Nephron (organoid): ENCODE data around the gene CLNS1A.
"Not testable (repeated sequence)": the region's sequence is repeated elsewhere in the genome, so short reads cannot be mapped to it uniquely, and the experiment has no call there.

Experiments used
- H3K27ac Mint-ChIP-seq, 3 experiments: 2 replicates each; pipeline ENCODE4 v1.8.0; 2020; ENCODE audit warnings: mixed read lengths in 3 of 3, mild to moderate bottlenecking in 2 of 3, moderate library complexity in 1 of 3
- H3K27me3 Mint-ChIP-seq: 2 replicates; pipeline ENCODE4 v1.8.0; 2021; ENCODE audit warnings: low read depth, mild to moderate bottlenecking, moderate library complexity, mixed read lengths
- H3K36me3 Mint-ChIP-seq: 2 replicates; pipeline ENCODE4 v1.8.0; 2020; ENCODE audit warnings: low read depth, mixed read lengths
- H3K4me1 Mint-ChIP-seq: 2 replicates; pipeline ENCODE4 v1.8.0; 2020; ENCODE audit warnings: mixed read lengths
- H3K4me3 Mint-ChIP-seq, 3 experiments: 2 replicates each; pipeline ENCODE4 v1.8.0; 2020; ENCODE audit warnings: mild to moderate bottlenecking in 3 of 3, mixed read lengths in 3 of 3, moderate library complexity in 2 of 3
- H3K9me3 Mint-ChIP-seq: 2 replicates; pipeline ENCODE4 v1.8.0; 2020; ENCODE audit warnings: mixed read lengths
- TF ChIP-seq, protein P1 (sequence below), 3 experiments: fragments of 200-600 bp; sonication (generic); IDR thresholded peaks; one replicate each; pipeline ENCODE4 v1.5.0; 2021; ENCODE audit warnings: antibody characterized with exemption in 3 of 3; ENCODE audit not compliant: unreplicated experiment in 3 of 3

The CLNS1A gene

DNA sequence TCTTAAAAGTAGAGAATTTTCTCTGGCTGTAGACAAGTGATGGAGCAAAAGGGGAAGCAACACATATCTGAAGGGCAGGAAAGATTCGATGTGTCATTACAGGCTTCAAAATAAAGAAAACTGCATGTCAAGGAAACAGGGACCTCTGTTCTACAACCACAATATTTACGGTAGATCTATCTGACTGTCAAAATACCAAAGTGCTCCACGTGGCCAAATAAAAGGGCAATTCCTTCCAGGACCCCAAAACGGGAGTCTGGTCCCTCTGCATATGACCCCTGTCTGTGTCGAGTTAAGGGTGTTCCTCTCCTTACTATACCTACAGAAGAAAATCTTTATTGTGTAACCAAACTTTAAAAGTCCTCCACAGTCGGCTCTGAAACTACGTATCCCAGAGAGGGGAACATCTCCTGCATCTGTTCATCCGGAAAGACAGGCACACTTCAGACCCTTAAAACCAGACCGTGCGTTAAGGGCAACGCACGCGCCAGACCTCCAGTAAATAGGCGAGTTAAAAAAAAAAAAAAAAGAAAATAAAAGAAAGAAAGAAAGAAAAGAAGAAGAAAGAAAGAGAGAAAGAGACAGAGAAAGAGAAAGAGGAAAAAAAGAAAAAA lies 756 bp downstream of the CLNS1A start:
- H3K4me3 Mint-ChIP-seq = peak overlapping the region; percentile 92 to 97 (median 96)
- H3K4me1 Mint-ChIP-seq = peaks cover 20% of the 10 kb centered on the region
- H3K27me3 Mint-ChIP-seq = no peaks in the 10 kb centered on the region
- H3K36me3 Mint-ChIP-seq = peaks cover 29% of the 10 kb centered on the region
- TF ChIP-seq, protein P1, sequence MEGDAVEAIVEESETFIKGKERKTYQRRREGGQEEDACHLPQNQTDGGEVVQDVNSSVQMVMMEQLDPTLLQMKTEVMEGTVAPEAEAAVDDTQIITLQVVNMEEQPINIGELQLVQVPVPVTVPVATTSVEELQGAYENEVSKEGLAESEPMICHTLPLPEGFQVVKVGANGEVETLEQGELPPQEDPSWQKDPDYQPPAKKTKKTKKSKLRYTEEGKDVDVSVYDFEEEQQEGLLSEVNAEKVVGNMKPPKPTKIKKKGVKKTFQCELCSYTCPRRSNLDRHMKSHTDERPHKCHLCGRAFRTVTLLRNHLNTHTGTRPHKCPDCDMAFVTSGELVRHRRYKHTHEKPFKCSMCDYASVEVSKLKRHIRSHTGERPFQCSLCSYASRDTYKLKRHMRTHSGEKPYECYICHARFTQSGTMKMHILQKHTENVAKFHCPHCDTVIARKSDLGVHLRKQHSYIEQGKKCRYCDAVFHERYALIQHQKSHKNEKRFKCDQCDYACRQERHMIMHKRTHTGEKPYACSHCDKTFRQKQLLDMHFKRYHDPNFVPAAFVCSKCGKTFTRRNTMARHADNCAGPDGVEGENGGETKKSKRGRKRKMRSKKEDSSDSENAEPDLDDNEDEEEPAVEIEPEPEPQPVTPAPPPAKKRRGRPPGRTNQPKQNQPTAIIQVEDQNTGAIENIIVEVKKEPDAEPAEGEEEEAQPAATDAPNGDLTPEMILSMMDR (IDR thresholded peaks at IDR 0.05; ENCODE audit: unreplicated experiment in 3 of 3) = no peak
- no peaks in the 10 kb centered on the region for H3K9me3 Mint-ChIP-seq
- peak overlapping the region; percentile 43 to 96 (median 89) for H3K27ac Mint-ChIP-seq

DNA sequence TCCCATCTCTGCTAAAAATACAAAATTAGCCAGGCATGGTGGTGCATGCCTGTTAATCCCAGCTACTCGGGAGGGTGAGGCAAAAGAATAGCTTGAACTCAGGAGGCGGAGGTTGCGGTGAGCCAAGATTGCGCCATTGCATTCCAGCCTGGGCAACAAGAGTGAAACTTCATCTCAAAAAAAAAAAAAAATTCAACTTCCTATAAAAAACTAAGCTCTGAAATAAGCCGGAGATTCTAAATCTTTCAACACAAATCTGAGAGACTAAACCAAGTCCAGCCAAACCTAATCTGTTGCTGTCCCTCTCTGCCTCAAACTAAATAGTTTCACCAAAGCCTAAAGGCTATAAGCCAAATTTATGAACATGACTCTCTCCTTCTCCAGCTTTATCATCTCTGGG lies 3.7 kb downstream of the CLNS1A start:
- not testable (repeated sequence) for H3K9me3 Mint-ChIP-seq, H3K27me3 Mint-ChIP-seq, H3K27ac Mint-ChIP-seq
- peak overlapping the region in 1 of 3 experiments; percentile 27 for H3K4me3 Mint-ChIP-seq
- H3K4me1 Mint-ChIP-seq = peaks cover 20% of the 10 kb centered on the region
- H3K36me3 Mint-ChIP-seq = peaks cover 38% of the 10 kb centered on the region

DNA sequence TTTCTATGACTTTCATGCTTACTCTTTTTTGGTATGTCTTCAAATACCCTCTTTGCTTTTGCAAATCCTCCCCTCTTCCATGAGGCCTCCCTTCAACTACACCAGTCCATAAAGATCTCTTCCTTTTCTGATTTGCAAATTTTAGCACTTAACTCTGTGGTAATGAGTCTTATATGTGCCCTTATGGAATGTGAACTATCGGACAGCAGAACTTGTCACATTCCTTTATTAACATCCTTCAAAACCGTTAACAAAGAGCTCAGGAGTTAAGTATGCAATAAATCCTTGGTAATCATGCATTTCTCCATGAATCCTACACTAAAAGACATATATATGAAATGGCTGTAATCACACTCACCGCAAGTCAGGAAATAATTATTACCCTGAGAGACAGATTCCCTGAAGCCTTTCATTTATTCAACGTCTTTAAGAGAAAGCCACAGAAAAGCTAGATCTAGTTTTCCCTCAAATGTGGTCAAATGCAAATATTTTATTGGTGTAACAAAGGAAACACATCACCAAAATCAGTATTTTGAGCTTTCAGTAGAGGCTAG lies 7.4 kb downstream of the CLNS1A start:
- H3K36me3 Mint-ChIP-seq = peaks cover 49% of the 10 kb centered on the region
- H3K4me3 Mint-ChIP-seq = no peak overlapping the region
- H3K4me1 Mint-ChIP-seq = no peaks in the 10 kb centered on the region
- H3K27ac Mint-ChIP-seq = no peak overlapping the region
- H3K27me3 Mint-ChIP-seq = no peaks in the 10 kb centered on the region
- TF ChIP-seq, protein P1 (IDR thresholded peaks at IDR 0.05; ENCODE audit: unreplicated experiment in 3 of 3) = no peak
- no peaks in the 10 kb centered on the region for H3K9me3 Mint-ChIP-seq

DNA sequence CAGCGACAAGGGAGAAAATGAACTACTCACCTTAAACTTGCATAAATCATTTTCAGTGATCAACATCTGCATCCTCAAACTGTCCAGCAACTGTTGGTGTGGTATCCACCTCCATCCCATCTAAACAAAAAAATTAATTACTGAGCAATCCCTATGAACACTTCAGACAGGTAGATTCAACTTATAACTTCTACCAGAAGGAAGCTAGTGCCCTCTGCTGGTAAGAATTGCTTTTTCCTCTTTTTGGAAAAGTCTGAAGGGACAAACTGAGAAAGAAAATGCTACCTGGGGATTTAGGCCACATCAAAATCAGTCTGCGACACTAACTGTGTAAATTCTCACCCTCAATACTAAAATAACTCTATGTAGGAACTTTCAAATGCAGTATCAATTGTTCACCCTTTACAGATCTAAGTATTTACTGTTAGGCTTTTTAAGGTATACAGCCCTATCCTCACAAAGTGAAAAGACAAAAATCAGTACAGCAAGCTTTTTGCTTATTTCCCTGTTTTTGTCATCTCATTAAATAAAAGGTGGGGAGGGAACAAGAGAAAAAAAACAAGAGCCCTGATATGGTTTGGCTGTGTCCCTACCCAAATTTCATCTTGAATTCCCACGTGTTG lies 17.9 kb downstream of the CLNS1A start:
- Mint-ChIP-seq H3K27me3 (no peaks in the 10 kb centered on the region), H3K27ac (no peak overlapping the region), H3K36me3 (peaks cover 70% of the 10 kb centered on the region), H3K4me1 (no peaks in the 10 kb centered on the region), H3K9me3 (no peaks in the 10 kb centered on the region), H3K4me3 (no peak overlapping the region)
- TF ChIP-seq, protein P1 (IDR thresholded peaks at IDR 0.05; ENCODE audit: unreplicated experiment in 3 of 3) = peak; percentile 61 to 77 (median 64)

DNA sequence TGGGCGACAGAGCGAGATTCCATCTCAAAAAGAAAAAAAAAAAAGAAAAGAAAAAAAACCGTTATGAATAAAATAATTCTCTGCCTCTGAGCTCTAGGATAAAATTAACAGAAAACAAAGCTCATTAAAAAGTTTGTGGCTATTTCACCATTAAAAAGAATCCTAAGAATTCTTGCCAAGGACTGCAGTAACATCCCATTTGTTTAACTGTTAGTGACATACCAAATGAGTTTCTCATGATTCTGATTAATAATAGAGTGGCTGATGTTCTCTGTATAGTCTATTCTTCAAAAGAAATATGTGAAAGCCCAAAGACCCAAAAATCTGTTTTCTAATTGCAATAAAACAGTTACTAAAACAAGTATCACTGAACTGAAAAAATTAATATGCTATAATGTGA lies 19.7 kb downstream of the CLNS1A start:
- Mint-ChIP-seq H3K9me3 (no peaks in the 10 kb centered on the region), H3K4me1 (no peaks in the 10 kb centered on the region)

GRCh38 chr11:77611921-77612320 lies 25.7 kb downstream of the CLNS1A start:
- no peaks in the 10 kb centered on the region for H3K4me1 Mint-ChIP-seq
- H3K9me3 Mint-ChIP-seq = no peaks in the 10 kb centered on the region
- H3K4me3 Mint-ChIP-seq = no peak overlapping the region
- TF ChIP-seq, protein P1 (IDR thresholded peaks at IDR 0.05; ENCODE audit: unreplicated experiment in 3 of 3) = no peak
- H3K36me3 Mint-ChIP-seq = peaks cover 46% of the 10 kb centered on the region
- H3K27ac Mint-ChIP-seq = no peak overlapping the region
- no peaks in the 10 kb centered on the region for H3K27me3 Mint-ChIP-seq

More for the DNA sequence above, 19.7 kb downstream of the CLNS1A start:
- Mint-ChIP-seq H3K27ac (no peak overlapping the region), H3K36me3 (peaks cover 64% of the 10 kb centered on the region), H3K4me3 (no peak overlapping the region), H3K27me3 (no peaks in the 10 kb centered on the region)
- TF ChIP-seq, protein P1 (IDR thresholded peaks at IDR 0.05; ENCODE audit: unreplicated experiment in 3 of 3) = no peak
